ENCODE data around the gene TPT1.

The TPT1 gene

DNA sequence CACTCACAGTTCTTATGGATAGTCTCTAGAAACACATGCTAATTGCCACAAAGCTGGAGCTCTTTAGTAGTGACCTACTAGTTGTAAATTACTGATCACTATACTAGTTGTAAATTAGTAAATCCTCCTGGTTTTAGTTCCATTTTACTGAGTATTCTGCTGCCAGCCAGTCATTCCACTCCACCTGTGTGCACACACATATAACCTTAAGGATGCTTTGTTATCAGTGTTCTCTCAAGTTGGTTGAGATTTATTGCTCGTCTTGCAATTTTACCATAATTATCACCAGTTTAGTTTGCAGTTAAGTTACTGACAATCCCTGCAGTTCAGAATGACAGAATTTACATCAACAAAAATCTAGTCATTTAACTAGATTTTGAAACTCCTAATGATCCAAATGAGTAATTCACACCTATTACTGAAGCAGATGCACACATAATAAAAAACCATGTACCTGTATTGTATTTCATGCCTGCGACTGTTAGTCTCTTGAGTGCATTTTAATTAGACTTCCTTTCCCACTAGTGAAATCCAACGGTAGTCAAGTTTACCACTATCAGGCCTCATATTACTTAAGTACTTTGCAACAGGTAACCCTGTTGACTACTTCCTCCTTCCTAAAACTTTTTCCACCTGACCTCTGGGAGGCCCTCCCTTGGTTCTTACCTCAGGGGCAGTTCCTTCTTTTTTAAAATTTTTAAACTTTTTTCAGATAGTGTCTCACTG lies 7.6 kb downstream of the TPT1 start:
- no peak for FAIRE-seq

GRCh38 chr13:45332831-45333219 lies 8.2 kb downstream of the TPT1 start:
- no peak for FAIRE-seq

- no peak for FAIRE-seq
Measured at GRCh38 chr13:45332036-45332830, 8.8 kb downstream of the TPT1 start.

- FAIRE-seq = peak; percentile 13
Measured at GRCh38 chr13:45331692-45332035, 9.3 kb downstream of the TPT1 start.

- no peak for FAIRE-seq
Measured at GRCh38 chr13:45331123-45331619, 9.8 kb downstream of the TPT1 start.

DNA sequence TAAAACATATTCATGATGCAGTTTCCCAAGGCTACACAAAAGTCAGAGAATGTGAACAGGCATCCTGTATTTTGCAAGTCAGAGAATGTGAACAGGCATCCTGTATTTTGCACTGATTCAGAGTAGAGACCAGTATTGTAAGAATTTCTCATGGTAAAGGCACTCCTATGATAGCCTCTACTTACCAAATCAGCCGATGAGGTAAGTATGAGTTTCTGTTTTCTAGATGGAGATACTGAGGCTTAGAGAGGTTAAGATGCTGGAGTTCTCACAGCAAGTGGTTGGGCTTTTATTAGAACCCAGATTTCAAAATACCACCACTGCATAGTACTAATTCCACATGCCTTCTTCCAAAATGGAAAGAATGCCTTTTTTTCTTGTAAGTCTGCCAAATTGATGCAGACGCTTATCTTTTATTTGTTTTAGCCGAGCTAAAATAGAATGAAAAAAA lies 12.3 kb downstream of the TPT1 start:
- FAIRE-seq = no peak

DNA sequence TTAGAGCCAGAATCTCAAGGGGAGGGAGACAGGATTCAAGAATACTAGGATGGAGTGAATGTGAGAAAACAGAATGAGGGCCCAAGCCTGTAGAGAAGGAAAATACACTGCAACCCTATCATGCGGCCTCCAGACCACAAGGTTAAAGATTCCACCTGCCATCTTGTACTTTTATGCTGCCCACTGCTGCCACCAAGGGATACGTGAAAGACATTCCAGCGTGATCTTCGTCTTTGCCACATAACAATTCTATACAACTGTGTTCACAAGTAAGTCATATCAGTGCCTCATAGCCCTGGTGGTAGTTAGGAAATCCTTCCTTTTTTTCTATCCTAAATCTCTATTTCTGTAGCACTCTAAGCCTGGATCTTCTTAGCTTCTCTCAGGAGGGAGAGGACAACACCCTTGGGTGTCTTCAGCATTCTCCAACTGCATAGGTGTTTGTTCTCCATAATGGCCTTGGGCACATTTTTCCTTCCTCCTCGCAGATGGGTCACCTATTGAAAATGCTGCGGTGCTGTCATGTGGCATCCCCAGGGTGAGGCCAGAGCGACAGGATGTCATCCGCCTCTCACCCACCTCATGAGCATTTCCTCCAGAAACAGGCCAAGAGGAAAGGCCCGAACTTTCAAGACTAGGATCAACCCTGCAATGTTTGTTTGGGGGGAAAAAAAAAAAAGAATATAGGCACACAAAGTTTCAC lies 13.6 kb downstream of the TPT1 start:
- FAIRE-seq = no peak

- FAIRE-seq = no peak
Measured at GRCh38 chr13:45325806-45326205, 15.2 kb downstream of the TPT1 start.

DNA sequence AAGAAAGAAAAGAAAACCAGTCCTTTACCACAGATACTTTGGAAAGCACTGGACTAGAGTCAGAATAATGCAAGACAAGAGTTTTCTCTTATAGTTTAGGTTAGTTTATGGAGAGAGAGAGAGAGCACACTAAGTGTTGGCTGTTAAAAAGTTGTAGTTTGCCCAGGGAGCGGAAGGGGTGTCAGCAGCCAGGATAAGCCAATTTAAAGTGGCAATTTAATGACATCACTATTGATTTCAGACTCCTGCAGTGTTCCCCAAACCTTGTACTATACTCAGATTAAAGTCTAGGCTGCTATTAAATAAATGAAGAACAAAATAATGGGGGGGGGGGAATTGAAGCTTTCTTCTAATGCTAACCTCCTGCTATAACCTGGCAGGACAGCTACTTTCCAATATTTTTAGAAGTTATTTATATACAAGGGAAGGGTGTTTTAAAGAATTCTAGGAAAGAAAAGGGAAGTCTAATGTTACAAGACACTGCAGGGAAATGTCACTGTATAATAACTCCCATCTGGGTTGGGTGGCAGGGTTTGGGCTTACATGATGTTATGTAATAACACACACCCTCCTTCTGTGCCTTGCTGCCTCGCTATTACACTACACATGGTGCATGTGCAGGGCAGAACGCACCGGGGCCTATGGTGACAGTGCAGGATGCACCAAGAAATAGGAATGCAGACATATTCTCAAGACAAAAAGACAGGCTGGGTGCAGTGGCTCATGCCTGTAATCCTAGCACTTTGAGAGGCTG lies 19.9 kb downstream of the TPT1 start:
- no peak for FAIRE-seq

DNA sequence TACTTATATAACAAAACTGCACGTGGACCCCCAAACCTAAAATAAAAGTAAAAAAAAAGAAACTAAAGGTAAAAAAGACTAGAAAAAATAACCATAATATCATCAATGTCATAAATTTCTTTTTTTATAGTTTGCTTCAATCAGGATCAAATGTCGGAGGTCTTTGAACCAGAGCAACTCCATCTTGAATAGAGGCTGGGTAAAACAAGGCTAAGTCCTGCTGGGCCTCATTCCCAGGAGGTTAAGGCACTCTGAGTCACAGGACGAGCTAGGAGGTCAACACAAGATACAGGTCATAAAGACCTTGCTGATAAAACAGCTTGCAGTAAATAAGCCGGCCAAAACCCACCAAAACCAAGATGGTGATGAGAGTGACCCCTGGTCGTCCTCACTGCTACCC lies 24.0 kb downstream of the TPT1 start:
- no peak for FAIRE-seq

- FAIRE-seq = no peak
Measured at GRCh38 chr13:45316338-45316737, 24.6 kb downstream of the TPT1 start.

- FAIRE-seq = no peak
Measured at GRCh38 chr13:45315520-45316167, 25.3 kb downstream of the TPT1 start.

DNA sequence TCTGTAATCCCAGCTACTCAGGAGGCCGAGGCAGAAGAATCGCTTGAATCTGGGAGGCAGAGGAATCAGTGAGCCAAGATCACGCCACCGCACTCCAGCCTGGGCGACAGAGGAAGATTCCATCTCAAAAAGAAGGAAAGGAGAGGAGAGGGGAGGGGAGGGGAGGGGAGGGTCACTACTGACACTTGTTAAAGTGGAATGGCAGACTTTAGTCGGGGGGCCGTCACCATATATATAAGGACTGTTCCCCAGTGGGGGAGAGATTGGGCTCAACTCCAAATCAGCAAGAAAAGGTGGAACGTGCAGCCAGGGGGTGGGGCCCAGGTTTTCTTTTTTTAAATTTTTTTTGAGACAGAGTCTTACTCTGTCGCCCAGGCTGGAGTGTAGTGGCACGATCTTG lies 26.2 kb downstream of the TPT1 start:
- FAIRE-seq = no peak

DNA sequence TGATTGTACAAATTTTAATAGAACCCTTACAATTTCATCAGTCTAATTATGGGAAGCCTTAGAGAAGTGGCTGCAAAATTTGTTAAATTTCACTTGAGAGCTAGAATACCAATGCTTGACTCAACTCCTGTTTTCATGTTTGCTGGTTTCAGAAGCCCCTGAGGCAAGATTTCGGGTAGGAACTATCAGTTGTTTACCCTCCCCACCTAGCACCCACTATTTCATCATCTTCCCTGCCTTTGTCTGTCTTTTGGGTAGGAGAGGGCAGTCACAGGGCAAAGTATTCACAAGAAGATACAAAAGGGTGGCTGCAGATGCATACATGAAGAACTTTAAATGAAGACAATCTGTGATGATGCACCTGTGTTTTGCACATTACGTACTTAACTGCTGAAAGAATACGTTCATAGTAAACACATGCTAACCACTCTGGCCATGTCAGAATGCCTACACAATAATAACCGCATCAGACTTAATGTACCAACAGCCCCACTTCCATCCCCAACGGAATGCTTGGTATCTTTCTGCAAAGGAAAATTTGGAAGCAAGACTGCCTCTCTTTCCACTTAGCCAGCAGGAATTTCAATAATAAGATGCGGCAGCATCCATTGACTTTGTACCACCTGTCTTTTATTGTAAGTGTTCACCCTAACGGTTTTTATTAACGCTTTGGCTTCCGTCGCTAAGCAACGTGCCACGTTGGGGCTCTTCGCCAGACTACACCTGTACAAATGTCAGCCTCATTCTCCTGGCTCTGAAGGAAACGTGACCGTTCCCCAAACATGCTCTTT lies 30.4 kb downstream of the TPT1 start:
- no peak for FAIRE-seq

- FAIRE-seq = no peak
Measured at GRCh38 chr13:45306966-45307365, 34.0 kb downstream of the TPT1 start.

DNA sequence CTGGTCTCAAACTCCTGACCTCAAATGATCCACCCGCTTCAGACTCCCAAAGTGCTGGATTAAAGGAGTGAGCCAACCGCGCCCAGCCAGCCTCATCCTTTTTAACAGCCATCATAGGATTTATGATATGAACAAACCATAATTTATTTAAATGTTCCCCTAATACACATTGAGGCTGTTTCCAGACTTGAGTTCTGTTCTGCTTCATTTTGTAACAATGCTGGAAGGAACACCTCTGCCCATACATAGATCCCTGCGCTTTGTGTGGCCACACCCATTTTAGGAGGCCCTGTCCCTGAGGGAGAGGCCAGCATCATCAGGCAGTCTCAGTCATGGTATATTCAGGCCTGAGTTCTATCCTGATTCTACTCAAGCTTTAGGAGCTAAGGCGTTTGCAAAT lies 35.9 kb downstream of the TPT1 start:
- no peak for FAIRE-seq

DNA sequence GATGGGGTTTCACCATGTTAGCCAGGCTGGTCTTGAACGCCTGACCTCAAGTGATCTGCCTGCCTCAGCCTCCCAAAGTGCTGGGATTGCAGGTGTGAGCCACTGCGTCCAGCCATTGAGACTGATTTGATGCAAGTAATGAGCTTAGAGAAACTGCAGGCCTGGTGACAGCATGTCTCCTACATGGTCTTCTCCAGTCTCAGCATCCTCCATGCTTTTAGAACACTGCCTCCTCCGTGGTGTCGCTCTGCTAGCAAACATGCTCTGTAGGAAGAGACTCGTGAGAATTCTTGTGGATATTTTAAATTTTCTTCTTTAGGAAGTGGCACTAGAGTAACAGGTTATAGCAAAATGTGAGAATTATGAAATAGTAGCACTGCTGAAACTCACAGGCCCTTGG lies 37.1 kb downstream of the TPT1 start:
- no peak for FAIRE-seq

- FAIRE-seq = no peak
Measured at GRCh38 chr13:45303026-45303425, 38.0 kb downstream of the TPT1 start.

DNA sequence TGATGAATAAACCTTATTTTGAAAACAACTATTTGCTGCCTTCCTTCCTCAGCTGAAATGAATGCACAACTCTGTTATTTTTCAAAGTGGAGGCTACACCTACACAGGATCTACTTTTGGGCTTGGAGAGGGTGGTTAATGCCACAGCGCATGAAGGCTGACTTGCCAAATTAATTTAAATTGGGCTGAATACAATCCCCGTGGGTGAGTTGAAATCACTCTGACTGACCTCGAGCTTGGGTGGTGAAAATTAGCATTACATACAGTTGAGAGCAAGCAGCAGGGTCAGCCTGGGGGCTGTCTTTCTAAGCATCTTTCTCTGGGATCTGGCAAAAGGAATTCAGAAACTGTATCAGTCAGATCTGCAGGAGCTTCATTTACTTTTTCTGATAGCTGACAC lies 38.5 kb downstream of the TPT1 start:
- FAIRE-seq = no peak

DNA sequence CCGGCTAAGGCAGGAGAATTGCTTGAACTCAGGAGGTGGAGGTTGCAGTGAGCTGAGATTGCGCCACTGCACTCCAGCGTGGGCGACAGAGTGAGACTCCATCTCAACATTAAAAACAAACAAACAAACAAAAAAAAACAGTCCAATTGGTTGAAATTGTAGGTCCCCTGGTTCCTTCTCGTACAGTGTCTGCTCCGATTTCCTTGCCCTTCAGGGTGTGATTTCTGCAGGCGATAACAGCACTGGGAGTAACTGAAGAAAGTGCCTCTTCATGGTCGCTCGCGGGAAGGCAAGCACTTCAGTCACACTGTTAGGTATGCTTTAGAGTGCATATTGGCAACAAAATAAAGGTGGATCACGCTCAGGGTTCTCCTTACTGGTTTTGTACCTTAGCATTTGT lies 39.7 kb downstream of the TPT1 start:
- no peak for FAIRE-seq

GRCh38 chr13:45300190-45300985 lies 40.6 kb downstream of the TPT1 start:
- FAIRE-seq = no peak
